Sigmoid colon (tissue), 7 donors: ENCODE data around the gene ARHGAP15. TPM values are rescaled to one million over a fixed set of nuclear protein-coding genes. Genes with fewer than 3 reads are reported as not detected.
"Not testable (repeated sequence)": the region's sequence is repeated elsewhere in the genome, so short reads cannot be mapped to it uniquely, and the experiment has no call there.

Source experiments
- DNase-seq: peaks from one replicate; pipeline ENCODE4 v3.0.0-alpha.2; 2019
- H3K27ac ChIP-seq, 4 donors: fragments of 200-600 bp; sonication (generic); one replicate each; pipeline ENCODE4 v1.5.1; 2016 to 2019; ENCODE audit warnings: mild to moderate bottlenecking in 1 of 4
- H3K27me3 ChIP-seq, 3 donors: fragments of 200-600 bp; sonication (generic); one replicate each; pipeline ENCODE4 v1.5.1; 2019; ENCODE audit warnings: mild to moderate bottlenecking in 1 of 3
- H3K36me3 ChIP-seq, 4 donors: fragments of 200-600 bp; sonication (generic); one replicate each; pipeline ENCODE4 v1.5.1; 2016 to 2019
- H3K4me1 ChIP-seq, 4 donors: fragments of 200-600 bp; sonication (generic); one replicate each; pipeline ENCODE4 v1.5.1; 2017 to 2019
- H3K4me3 ChIP-seq, 4 donors: fragments of 200-600 bp; sonication (generic); one replicate each; pipeline ENCODE4 v1.5.1; 2017 to 2019; ENCODE audit warnings: mild to moderate bottlenecking in 2 of 4, moderate library complexity in 1 of 4
- H3K9me3 ChIP-seq, 4 donors: fragments of 200-600 bp in 3 of 4; sonication (generic) in 3 of 4; one replicate each; pipeline versions ENCODE4 v1.5.1 to v1.6.1; 2013 to 2019
- CTCF ChIP-seq, 4 experiments: fragments of 450-650 bp in 3 of 4; fragments of 200-600 bp in 1 of 4; IDR thresholded peaks; one replicate each; pipeline ENCODE4 v1.5.1; 2016 to 2019; ENCODE audit warnings: antibody characterized with exemption in 4 of 4, mild to moderate bottlenecking in 3 of 4, moderate library complexity in 2 of 4
- EP300 ChIP-seq, 4 donors: sonication (generic); formaldehyde crosslinking; IDR thresholded peaks; one replicate each; pipeline ENCODE4 v1.6.1; 2017; ENCODE audit warnings: antibody characterized with exemption in 4 of 4
- POLR2A ChIP-seq, 2 donors: fragments of 450-650 bp; IDR thresholded peaks; one replicate each; pipeline ENCODE4 v1.6.1; 2016; ENCODE audit warnings: antibody characterized with exemption in 2 of 2, mild to moderate bottlenecking in 2 of 2, moderate library complexity in 2 of 2
- POLR2AphosphoS5 ChIP-seq, 4 donors: sonication (generic); formaldehyde crosslinking; IDR thresholded peaks; one replicate each; pipeline ENCODE4 v1.6.1; 2017; ENCODE audit warnings: antibody characterized with exemption in 4 of 4
- WGBS, 2 donors: extraction: QIAGEN DNeasy Blood & Tissue Kit; methylation state at CpG; one replicate each; pipeline ENCODE4 v1.1.7; 2013; 5-methylcytosine and 5-hydroxymethylcytosine counted together
- intact Hi-C: fragments of 100-400 bp; cut with DNase I; formaldehyde crosslinking; loops from one replicate; pipeline ENCODE4 v1.15.1; 2023
- polyA plus RNA-seq, 3 donors: library from polyadenylated mRNA; stranded (reverse); fragments of 200-250 nt; gene quantifications; one replicate each; pipeline ENCODE4 v1.2.3, GENCODE V29; 2013
- total RNA-seq, 4 donors: library from RNA; depleted of rRNA; stranded (reverse); fragments of >200 nt; gene quantifications; one replicate each; pipeline ENCODE4 v1.1.0, GENCODE V29; 2016
- donor health status: healthy with polysubstance abuse.
- donor health status: Bipolar disorder and iron deficiency.
- donor health status: healthy.

Gene ARHGAP15
- total and polyA plus RNA-seq, 7 donors, result 3.7 to 16.4 (median 6.0) TPM

DNA sequence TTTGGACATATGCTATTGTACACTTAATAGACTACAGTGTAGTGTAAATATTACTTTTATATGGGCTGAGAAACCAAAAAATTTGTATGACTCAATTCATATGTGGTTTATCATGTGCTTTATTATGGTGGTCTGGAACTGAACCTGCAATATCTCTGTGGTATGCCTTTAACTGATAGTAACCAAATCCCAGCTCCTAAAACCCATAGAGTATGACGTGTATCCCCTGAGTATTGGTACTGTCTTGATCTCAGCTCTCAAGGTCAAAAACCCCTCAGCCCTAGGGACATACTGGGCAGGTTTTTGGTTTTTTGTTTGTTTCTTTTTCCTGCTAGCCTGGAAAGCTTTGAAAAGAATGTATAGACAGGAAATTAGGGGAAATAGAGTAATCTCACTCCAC is 42.2 kb upstream of the ARHGAP15 start:
- intact Hi-C loops, result no loop called here

GRCh38 chr2:143088388-143088787 is 40.8 kb upstream of the ARHGAP15 start:
- WGBS, 2 donors, result 84 to 91% methylated on average over 4 of the region's 4 CpGs
- no peak overlapping the region for H3K4me3 ChIP-seq
- H3K9me3 ChIP-seq, result no peaks in the 10 kb centered on the region
- intact Hi-C loops, result no loop called here
- H3K27me3 ChIP-seq, result no peaks in the 10 kb centered on the region
- DNase-seq, result no peak
- TF ChIP-seq POLR2AphosphoS5 (IDR thresholded peaks at IDR 0.05) (no peak), CTCF (IDR thresholded peaks at IDR 0.05) (no peak), EP300 (IDR thresholded peaks at IDR 0.05) (no peak), POLR2A (IDR thresholded peaks at IDR 0.05) (no peak)
- no peaks in the 10 kb centered on the region for H3K4me1 ChIP-seq
- H3K36me3 ChIP-seq, result no peaks in the 10 kb centered on the region
- H3K27ac ChIP-seq, result no peak overlapping the region

More for the DNA sequence above, 42.2 kb upstream of the ARHGAP15 start:
- no peak for DNase-seq
- TF ChIP-seq POLR2AphosphoS5 (IDR thresholded peaks at IDR 0.05) (no peak), EP300 (IDR thresholded peaks at IDR 0.05) (no peak), CTCF (IDR thresholded peaks at IDR 0.05) (no peak), POLR2A (IDR thresholded peaks at IDR 0.05) (no peak)
- no peak overlapping the region for H3K27ac ChIP-seq
- H3K36me3 ChIP-seq, result no peaks in the 10 kb centered on the region
- no peaks in the 10 kb centered on the region for H3K4me1 ChIP-seq
- no peaks in the 10 kb centered on the region for H3K27me3 ChIP-seq
- WGBS, 2 donors, result 44 to 68% methylated on average over 1 of the region's 1 CpG
- H3K9me3 ChIP-seq, result no peaks in the 10 kb centered on the region
- H3K4me3 ChIP-seq, result no peak overlapping the region

DNA sequence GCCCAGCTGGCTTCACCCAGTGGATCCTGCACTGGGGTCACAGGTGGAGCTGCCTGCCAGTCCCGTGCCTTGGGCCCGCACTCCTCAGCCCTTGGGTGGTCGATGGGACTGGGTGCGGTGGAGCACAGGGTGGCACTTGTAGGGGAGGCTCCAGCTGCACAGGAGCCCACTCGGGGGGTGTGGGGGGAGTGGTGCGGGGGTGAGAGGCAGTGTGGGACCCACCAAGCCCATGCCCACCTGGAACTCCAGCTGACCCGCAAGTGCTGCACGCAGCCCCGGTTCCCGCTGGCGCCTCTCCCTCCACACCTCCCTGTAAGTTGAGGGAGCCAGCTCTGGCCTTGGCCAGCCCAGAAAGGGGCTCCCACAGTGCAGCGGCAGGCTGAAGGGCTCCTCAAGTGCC is 39.7 kb upstream of the ARHGAP15 start:
- H3K36me3 ChIP-seq, intact Hi-C loops, H3K27me3 ChIP-seq: not testable (repeated sequence)

GRCh38 chr2:143110758-143111428 is 18.3 kb upstream of the ARHGAP15 start:
- WGBS, 2 donors, result 17 to 22% methylated on average over 6 of the region's 6 CpGs
- no peaks in the 10 kb centered on the region for H3K36me3 ChIP-seq
- intact Hi-C loops, result loop anchor here (2.0 kb wide), 1 partner anchor 148 kb away; no protein-coding TSS in a partner anchor

More for the DNA sequence above, 39.7 kb upstream of the ARHGAP15 start:
- H3K4me1 ChIP-seq, H3K27ac ChIP-seq, DNase-seq, H3K4me3 ChIP-seq, H3K9me3 ChIP-seq: not testable (repeated sequence)
- WGBS, 2 donors, result 97 to 99% methylated on average over 12 of the region's 12 CpGs

DNA sequence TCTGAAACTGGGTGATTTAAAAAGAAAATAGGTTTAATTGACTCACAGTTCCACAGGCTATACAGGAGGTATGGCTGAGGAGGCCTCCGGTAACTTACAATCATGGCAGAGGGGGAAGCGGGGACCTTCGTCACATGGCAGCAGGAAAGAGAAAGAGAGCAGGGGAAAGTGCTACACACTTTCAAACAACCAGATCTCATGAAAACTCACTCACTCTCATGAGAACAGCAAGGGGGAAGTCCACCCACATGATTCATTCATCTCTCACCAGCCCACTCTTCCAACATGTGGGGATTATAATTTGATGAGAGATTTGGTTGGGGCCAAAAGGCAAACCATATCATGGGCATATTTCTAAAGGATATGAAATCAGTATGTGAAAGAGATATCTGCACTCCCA is 12.0 kb upstream of the ARHGAP15 start:
- 96% methylated on average over 3 of the region's 3 CpGs for WGBS, 2 donors
- H3K9me3 ChIP-seq, result no peaks in the 10 kb centered on the region
- no peak for DNase-seq
- no peaks in the 10 kb centered on the region for H3K4me1 ChIP-seq
- no peaks in the 10 kb centered on the region for H3K27me3 ChIP-seq
- no peak for TF ChIP-seq EP300 (IDR thresholded peaks at IDR 0.05)
- TF ChIP-seq CTCF (IDR thresholded peaks at IDR 0.05), result no peak
- TF ChIP-seq POLR2AphosphoS5 (IDR thresholded peaks at IDR 0.05), result no peak
- TF ChIP-seq POLR2A (IDR thresholded peaks at IDR 0.05), result no peak
- intact Hi-C loops, result no loop called here
- no peaks in the 10 kb centered on the region for H3K36me3 ChIP-seq
- no peak overlapping the region for H3K4me3 ChIP-seq
- H3K27ac ChIP-seq, result no peak overlapping the region

More at GRCh38 chr2:143110758-143111428, 18.3 kb upstream of the ARHGAP15 start:
- no peak for DNase-seq
- TF ChIP-seq POLR2A (IDR thresholded peaks at IDR 0.05) (no peak), CTCF (IDR thresholded peaks at IDR 0.05) (peak in 3 of 4 experiments; percentile 11 to 43 (median 20))
- H3K27ac ChIP-seq, result no peak overlapping the region
- no peaks in the 10 kb centered on the region for H3K27me3 ChIP-seq
- H3K4me3 ChIP-seq, result no peak overlapping the region
- no peaks in the 10 kb centered on the region for H3K4me1 ChIP-seq
- no peaks in the 10 kb centered on the region for H3K9me3 ChIP-seq
